Hematopoietic multipotent progenitor cell (in vitro differentiated cells): ENCODE results near the gene BPIFB3. TPM values are rescaled to one million over a fixed set of nuclear protein-coding genes. Genes with fewer than 3 reads are reported as not detected.

ENCODE experiments used
- DNase-seq, 3 donors: peaks; one replicate each; pipeline ENCODE4 v3.0.0-alpha.2; 2011 to 2015; ENCODE audit warnings: low read depth in 2 of 3, low spot score in 2 of 3
- total RNA-seq: library from RNA; depleted of rRNA; stranded (reverse); fragments of >200 nt; gene quantifications from one replicate; pipeline ENCODE4 v1.2.3, GENCODE V29; 2012

The BPIFB3 gene
- total RNA-seq, 1 donor = not detected

DNA sequence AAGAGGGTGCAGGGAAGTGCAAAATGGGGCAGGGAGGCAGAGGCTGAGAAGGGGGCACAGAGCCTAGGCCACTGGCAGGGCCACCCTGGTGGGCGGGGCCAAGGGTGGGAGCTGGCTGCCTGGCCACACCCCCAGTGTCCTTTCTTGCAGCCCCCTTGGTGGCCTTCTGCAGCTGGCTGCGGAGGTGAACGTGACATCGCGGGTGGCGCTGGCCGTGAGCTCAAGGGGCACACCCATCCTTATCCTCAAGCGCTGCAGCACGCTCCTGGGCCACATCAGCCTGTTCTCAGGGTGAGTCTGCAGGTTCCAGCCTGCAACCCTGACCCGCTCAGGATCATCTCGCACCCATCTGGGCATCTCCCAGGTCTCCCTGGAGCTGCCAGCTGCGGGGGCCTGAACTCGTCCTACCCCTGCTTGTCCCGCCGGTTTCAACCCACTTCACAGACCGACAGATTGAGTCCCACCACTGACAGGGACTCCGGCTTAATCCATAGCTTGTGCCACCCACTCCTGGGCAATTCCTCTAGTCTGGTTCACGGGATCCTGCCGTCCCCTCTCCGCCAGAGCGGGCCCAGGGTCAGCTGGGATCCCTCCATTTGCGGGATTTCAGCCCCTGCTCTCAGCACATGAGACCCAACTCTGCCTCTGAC is 6.2 kb downstream of the BPIFB3 start:
- no peak for DNase-seq

DNA sequence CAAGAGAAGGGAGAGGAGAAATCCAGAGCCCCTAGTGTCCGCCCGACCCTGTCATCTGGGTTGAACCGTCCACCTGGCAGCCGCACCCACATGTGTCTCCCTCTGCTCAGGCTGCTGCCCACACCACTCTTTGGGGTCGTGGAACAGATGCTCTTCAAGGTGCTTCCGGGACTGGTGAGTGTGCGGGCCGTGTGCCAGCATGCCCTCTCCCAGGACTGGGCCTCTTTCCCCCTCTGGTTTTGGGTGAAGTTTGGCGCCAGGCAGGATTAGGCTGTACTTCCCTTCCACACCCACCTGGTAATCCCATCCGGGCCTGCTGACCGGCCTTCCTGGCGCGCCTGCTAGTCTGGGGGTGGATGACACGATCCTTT is 7.9 kb downstream of the BPIFB3 start:
- peak in 2 of 3 donors; percentile 26 to 70 for DNase-seq

DNA sequence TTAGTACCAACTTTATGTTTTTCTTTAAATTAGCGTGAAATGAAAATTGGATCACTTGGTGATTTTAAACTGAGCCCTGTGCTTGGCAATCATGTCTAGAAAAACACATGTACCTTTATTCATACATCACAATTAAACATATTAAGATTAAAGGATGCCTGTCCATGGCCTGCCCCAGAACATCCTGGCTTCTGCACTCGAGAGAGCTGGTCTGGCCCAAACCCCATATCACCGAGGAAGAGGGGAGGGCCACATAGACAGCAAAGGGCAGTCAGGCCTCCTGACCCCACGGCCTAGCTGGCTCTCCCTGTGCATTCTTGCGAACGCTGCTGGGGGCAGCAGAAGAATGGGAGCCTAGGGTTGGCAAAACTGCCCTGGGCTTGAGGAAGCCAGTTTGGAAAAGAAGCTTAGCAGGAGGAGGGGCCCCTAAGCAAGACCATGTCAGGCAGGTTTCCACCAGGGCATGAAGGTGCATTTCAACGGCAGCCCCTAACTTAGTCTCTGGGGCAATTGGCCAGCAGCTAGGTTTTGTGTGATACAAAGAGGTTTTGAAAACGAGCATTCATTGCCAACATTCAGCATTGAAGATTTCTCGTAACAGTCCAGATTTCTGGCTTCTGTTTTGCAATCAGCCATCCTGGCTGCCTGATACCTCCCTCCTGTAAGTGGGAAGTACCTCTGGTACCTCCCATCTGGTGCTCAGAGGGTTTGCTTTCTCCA is 8.6 kb downstream of the BPIFB3 start:
- DNase-seq = no peak

DNA sequence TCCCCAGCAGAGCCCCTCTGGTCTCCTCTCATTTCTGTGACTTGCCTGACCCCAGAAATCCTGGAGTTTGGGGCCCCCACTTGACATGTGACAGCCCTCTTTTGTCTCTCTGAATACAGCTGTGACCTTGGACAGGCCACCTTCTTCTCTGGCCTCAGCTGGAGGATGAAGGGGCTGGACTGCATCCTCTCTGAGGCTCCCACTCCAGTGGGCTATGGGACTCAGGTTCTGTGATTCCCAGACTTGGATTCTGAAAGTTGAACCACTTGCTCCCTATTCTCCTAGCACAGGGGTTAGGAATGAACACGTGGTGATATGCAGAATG is 9.1 kb downstream of the BPIFB3 start:
- DNase-seq = no peak

DNA sequence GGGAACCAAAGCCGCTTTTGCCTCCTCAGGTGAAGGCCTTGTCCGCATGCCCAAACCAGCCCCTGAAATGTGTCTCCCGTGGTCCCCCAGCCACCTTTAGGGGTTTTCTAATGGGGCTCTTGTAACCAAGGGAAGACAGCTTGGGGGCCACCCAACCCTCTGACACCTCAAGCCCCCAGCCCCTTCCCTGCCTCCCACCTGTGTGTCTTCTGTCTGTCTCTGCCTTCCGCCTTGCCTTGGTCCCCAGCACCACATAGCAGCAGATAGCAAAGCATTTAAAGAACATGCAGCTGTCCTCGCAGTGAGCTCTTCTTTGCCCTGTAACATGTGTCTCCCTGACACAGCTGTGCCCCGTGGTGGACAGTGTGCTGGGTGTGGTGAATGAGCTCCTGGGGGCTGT is 9.6 kb downstream of the BPIFB3 start:
- DNase-seq = no peak

DNA sequence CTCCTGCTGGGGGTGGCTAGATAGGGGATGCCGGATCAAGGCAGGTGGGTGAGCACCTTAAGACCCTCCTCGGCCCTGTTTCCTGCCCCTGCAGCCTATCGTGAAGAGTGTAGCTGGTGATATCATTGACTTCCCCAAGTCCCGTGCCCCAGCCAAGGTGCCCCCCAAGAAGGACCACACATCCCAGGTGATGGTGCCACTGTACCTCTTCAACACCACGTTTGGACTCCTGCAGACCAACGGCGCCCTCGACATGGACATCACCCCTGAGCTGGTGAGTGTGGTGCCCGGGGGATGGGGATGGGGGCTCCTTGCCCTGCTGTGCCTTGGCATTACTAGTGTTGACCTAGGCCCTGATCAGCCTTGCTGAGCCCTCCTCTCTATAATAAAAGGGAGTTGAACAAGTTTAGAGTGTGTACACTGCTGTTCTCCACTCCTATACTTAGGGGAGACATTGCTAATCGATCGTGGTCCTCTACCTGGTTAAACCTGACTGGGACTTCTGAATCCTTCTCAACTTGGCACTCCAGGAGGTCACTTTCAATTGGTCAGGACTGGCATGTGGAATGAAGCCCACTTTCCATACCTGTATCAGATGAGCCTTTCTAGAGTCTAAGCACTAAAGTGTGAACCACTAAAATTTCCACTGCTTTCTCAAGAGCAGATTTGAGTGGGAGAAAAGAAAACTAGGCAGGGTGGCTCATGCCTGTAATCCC is 11.0 kb downstream of the BPIFB3 start:
- DNase-seq = no peak

DNA sequence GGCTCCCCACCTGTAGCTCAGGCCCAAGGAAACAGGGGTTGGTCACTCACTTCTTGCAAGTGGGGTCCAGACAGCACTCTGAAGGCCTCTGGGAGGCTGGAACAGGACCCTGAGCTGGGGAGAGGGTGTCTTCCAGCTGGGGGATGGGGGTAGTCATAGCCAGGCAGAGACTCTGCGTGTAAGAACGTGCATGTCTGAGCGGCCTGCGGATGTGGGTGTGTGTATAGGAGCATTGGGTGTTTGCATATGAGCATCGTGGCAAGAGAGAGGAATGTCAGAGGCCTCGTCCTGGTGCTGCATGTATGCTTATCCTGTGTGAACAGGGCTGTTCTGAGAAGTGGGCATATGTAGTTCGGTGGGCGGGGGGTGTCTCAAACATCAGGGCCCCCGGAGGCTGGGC is 12.1 kb downstream of the BPIFB3 start:
- no peak for DNase-seq

DNA sequence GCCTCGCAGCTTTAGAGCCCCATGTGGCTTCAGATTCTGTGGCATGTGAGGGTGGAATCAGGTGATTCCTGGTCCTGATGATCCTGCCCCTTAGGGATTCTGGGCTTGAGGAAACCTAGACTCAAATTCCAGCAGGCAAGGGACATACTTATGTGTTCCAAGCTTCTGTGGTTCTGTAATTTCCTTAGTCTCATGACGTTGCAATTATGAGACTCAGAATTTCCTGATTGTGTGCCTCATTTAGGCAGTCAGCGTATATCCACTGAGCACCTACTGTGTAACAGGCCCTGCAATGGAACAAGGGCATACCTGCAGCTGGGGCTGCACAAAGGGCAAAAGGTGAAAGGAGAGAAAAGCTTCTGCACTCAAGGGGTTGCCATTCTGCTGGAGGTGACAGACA is 14.1 kb downstream of the BPIFB3 start:
- DNase-seq = peak in 2 of 3 donors; percentile 17 to 27

DNA sequence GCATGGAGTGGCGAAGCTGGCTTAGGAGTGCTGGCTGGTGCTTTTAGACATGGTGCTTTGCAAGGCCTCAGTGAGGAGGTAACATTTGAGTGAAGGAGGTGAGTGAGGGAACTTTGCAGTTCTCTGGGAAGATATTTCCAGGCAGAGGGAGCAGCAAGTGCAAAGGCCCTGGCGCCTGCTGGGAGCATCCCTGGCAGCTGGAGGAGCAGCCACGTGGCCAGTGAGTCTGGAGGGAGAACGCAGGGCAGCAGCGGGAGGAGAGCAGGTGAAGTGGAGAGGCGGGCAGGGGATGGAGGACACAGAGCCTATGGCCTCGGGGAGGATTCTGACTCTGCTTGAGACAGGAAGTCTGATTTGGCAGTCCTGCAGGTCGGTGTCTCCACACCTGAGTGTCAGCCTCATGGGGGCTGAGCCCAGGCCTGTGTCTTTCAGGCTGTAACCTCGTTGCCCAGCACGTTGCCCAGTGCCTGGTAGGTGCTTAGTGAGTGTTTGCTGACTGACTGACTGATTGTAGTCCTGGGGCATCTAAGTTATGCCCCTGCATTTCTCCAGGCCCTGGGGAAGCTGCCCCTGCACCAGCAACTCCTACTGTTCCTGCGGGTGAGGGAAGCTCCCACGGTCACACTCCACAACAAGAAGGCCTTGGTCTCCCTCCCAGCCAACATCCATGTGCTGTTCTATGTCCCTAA is 14.7 kb downstream of the BPIFB3 start:
- no peak for DNase-seq

DNA sequence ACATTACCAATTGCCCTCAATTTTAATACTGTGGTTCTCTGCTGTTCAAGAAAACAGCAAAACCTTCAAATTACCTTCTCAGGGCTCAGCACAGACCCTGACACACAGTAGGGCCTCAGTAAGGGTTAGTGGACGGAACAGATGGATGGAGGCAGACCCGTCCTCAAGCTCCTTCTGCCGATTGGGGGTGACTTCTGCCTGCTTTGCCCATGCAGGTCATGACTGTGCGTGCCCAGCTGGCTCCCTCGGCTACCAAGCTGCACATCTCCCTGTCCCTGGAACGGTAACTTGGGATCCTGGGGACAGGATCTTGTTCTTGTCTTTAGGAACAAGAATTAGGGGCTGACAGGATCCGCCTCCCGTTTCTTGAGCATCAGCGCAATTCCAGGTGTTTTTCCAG is 16.0 kb downstream of the BPIFB3 start:
- no peak for DNase-seq

DNA sequence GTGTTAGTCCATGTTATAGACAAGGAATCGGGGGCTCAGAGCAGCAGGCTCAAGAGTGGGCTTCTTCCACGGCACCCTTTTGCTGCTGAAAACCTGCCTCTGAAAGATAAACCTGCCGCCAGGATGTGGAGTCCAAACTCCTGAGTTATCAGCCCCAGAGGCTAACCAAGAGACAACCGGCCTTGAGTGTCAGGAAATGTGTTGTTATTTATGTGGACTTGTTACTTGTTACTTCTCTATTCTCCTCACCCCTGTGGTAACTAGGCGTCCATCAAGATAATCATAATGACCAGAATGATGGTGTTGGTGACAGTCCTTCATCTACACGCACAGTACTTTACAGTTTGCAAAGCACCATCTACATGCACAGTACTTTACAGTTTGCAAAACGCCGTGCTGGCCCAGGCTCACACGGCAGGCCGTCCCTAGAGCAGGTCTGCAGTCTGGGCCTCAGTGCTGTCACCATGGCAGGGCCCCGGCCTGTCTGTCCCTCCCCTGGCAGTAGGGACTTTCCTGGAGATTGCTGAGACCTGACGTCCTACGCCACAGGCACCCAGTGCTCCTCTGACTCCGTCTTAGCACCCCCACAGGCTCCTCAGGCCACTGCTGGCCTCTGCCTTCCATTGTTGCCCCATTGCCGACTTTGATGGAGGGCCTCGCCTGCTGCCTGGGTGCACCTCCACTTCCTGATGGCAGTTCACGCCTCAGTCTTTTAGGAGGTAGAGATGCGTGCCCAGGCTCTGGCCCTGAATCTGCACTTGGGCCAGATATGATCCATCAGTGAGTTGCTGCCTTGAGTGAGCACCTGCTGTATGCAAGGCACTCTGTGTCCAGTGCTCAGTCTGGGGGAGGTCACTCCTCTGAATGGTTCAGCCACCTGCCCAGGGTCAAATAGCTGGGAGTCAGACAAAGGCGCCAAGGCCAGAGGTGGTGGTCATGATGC is 16.7 kb downstream of the BPIFB3 start:
- peak in 2 of 3 donors; percentile 37 to 60 for DNase-seq

DNA sequence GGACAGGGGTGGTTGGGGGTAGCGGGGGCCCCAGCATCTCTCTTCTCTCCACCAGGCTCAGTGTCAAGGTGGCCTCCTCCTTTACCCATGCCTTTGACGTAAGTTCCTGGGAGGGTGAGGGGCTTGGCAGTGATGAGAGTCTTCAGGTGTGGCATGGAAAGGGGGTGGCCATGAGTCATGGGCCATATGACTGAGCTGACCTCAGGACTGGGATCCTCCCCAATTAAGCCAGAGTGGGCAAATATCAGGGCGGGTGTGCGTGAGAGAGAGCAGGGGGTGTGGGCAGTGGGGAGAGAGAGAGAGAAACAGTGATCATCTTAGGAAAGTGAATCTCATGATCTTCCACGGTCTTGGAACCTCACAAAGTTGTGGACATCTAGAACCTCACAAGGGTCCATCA is 17.5 kb downstream of the BPIFB3 start:
- DNase-seq = no peak

DNA sequence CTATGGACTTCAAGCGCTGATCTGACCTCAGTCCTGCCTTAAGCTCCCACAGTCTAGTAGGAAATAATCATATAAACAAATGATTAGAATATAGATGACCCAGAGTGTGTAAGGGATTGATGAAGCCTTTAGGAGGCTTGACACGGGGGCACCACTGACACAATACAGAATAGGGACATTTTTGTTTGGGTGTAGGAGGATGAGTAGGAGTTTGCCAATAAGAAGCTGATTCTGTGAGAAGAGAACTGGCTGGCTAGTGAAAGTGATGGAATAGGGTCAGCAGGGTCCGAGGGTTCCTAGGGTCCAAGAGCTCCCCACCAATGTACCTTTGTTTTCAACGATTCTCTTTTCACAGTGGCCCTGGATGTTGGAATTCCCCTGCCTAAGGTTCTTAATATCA is 18.7 kb downstream of the BPIFB3 start:
- no peak for DNase-seq

DNA sequence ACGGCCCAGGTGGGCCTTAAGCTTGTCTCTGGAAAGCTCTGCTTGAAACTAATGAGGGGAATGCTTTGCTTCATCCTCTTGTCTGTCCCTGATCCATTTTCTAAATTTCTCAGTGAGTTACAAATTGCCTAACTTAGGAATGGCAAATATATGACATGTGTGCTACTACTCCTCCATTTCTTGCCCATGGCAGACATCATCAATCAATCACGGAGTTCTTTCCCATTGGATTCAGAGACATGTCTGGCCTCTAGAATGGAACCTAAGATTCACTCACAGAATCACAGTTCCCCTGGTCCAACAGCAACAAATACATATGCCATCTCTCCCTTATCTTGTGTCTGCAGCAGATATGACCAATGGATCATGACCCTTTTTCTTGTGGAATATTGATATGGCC is 19.1 kb downstream of the BPIFB3 start:
- DNase-seq = no peak

DNA sequence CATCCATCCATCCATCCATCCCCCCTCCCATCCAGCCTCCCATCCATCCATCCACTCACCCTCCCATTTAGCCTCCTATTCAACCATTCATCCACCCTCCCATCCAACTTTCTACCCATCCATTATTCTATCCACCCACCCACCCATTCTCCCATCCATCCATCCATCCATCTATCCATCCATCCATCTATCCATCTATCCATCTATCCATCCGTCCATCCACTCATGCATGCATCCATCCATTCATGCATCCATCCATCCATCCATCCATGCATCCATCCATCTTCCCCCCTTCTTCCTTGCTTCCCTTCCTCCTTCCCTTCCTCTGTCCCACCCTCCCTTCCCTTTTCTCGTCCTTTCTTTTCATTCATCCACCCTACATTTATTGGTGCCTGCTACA is 21.0 kb downstream of the BPIFB3 start:
- no peak for DNase-seq

DNA sequence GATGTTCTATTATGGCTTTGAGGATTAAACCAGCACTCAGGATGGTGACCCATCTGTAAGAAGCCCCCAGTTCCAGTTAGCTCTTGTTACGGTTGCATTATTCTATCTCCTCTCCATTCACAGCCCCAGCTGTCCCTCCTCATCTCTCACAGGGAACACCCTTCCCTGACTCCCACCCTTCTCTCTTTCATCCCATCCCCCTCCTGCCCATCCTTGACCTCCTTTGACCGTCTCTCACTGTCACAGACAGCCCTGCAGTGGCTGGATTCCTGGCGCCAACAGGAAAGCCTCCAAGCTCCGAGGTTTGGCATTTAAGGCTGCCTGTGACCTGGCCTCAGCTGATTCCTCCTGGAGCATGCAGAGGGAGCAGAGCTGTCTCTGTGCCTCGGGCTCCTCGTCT is 21.6 kb downstream of the BPIFB3 start:
- no peak for DNase-seq

DNA sequence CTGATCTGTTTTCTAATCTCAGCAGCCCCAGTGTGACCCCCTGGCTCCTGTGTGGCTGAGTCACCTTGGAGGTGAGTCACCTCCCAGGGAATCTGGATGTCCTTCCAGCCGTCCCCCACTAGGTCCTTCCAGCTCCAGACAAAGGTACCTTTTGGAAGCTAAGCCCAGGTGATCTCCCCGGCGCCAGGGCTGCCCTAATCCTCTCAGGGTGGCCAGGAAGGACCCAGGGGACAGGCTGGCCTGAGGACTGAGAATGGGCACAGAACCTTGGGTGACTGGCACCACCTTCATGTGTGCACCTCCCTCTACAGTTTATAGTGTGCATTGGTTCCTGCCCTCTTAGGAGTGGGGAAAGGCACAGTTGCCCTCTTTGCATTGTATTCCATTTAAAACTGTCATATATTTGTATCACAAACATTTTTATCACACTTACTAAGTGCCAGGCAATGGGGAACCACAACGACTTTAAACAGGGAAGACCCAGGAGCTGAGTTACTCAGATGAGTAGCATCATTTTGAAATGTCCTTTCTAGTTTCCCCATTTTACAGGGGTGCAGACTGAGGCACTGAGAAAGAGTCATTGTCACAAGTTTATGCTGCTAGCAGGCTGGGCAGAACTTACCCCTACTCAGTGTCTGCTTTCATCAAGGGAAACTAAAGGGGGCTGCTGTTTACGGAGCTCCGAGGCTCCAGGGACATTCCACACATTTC is 23.1 kb downstream of the BPIFB3 start:
- DNase-seq = peak in 1 of 3 donors; percentile 26

DNA sequence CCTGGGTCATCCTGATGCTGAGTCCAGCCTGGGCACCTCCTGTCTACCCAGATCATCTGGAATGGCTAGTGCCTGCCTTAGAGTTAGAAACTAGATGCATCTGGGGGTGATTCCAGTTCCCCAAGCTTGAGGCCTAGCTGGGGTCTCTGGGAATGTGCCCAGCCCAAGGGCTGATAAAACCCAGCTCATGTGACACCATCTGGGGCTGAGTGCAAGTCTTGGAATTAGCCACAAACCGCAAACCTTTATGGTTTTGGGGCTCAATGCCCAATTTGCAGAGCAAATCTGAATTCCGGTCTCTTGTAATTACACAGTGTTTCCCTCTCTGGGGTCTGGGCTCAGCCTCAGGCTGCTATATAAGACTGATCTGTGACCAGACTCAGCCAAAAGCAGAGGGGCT is 25.6 kb downstream of the BPIFB3 start, which contains the start of gene BPIFB4:
BPIFB4 (plus strand) TSS at position 385 of the 400 bp plus-strand sequence. CDS start 1,884 bp downstream, outside the sequence.
- DNase-seq = no peak

DNA sequence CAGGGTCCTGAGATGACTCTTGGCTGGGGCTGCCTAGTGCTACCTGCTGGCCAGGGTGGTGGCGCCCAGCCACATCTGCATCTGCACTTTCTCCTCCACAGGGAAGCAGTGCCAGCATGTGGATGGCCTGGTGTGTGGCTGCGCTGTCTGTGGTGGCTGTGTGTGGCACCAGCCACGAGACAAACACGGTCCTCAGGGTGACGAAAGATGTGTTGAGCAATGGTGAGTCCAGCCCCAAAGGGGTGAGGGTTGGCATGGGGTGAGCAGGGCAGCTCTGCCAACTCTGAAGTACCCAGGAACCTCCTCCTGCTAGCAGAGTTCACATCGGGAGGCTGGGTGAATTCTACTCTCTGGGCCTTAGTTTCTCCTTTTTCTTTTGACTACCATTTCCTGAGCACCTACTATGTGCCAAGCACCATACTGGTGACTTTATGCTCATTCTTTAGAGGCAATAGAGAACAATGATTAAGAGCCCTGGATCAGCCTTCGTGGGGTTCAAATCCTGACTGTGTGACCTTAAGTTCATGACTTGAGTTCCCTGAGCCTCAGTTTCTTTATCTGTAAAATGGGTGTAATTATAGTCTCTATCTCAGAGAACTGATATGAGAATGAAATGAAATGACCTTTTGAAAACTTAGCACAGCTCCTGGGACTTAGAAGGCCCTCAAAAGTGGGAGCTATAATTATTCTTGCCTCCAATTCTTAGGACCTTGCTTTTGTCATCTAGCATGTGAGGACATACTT is 27.9 kb downstream of the BPIFB3 start:
- DNase-seq = no peak
